SK-N-DZ (cell line): Measurements from ENCODE around the gene HMHB1. TPM values are rescaled to one million over a fixed set of nuclear protein-coding genes. Genes with fewer than 3 reads are reported as not detected.

ENCODE experiments used
- DNase-seq: peaks from one replicate; pipeline ENCODE4 v3.0.0-alpha.2; 2015; ENCODE audit warnings: low spot score
- polyA plus RNA-seq, 2 experiments: library from polyadenylated mRNA; depleted of rRNA; stranded (reverse); fragments of >200 nt; gene quantifications; 2 replicates each; pipeline ENCODE4 v1.2.3, GENCODE V29; 2014

The HMHB1 gene
- polyA plus RNA-seq (2014; cell fraction: cytosol; rRNA removed) = not detected in 2 replicates
- polyA plus RNA-seq (2014; cell fraction: nucleus; rRNA removed) = not detected in 2 replicates

- no peak for DNase-seq
These were observed at the start of gene HMHB1 for GRCh38 chr5:143812085-143812705. Gene HMHB1, plus strand, starts transcription at chr5:143812161.

GRCh38 chr5:143762636-143763220, 49.2 kb upstream of the HMHB1 start:
- no peak for DNase-seq

- no peak for DNase-seq
These were observed 44.8 kb upstream of the HMHB1 start for GRCh38 chr5:143767162-143767561.

- no peak for DNase-seq
These were observed 42.8 kb upstream of the HMHB1 start for GRCh38 chr5:143769026-143769786.

GRCh38 chr5:143770450-143770849, 41.5 kb upstream of the HMHB1 start:
- DNase-seq = no peak

GRCh38 chr5:143771189-143771588, 40.8 kb upstream of the HMHB1 start:
- DNase-seq = no peak

- no peak for DNase-seq
These were observed 40.4 kb upstream of the HMHB1 start for GRCh38 chr5:143771602-143772001.

GRCh38 chr5:143772621-143773020, 39.3 kb upstream of the HMHB1 start:
- no peak for DNase-seq

- DNase-seq = no peak
These were observed 36.7 kb upstream of the HMHB1 start for GRCh38 chr5:143775258-143775657.

- no peak for DNase-seq
These were observed 35.0 kb upstream of the HMHB1 start for GRCh38 chr5:143776951-143777350.

GRCh38 chr5:143779506-143779905, 32.5 kb upstream of the HMHB1 start:
- no peak for DNase-seq

- peak; percentile 47 for DNase-seq
These were observed 29.9 kb upstream of the HMHB1 start for GRCh38 chr5:143781993-143782520.

- DNase-seq = no peak
These were observed 29.2 kb upstream of the HMHB1 start for GRCh38 chr5:143782588-143783386.

- no peak for DNase-seq
These were observed 23.6 kb upstream of the HMHB1 start for GRCh38 chr5:143788401-143788800.

GRCh38 chr5:143790457-143791112, 21.4 kb upstream of the HMHB1 start:
- no peak for DNase-seq

- DNase-seq = no peak
These were observed 19.9 kb upstream of the HMHB1 start for GRCh38 chr5:143791848-143792731.

GRCh38 chr5:143793249-143793648, 18.7 kb upstream of the HMHB1 start:
- no peak for DNase-seq

GRCh38 chr5:143796125-143796524, 15.8 kb upstream of the HMHB1 start:
- no peak for DNase-seq

- DNase-seq = no peak
These were observed 15.2 kb upstream of the HMHB1 start for GRCh38 chr5:143796753-143797152.

GRCh38 chr5:143800715-143801114, 11.2 kb upstream of the HMHB1 start:
- no peak for DNase-seq
